NCI-H128 (cell line): ENCODE measurements around the gene PDF.

Experiments used
- DNase-seq: peaks from one replicate; lab custom pipeline; 2025; ENCODE audit not compliant: unreplicated experiment; lab: John Stamatoyannopoulos, UW

PDF gene

GRCh38 chr16:69283851-69284250 is 46.5 kb downstream of the PDF start:
- DNase-seq: no peak

- no peak for DNase-seq
Observed at GRCh38 chr16:69277413-69277812, 53.0 kb downstream of the PDF start.
